ENCODE measurements around the gene ADGRB3. TPM values are rescaled to one million over a fixed set of nuclear protein-coding genes. Genes with fewer than 3 reads are reported as not detected.
"Not testable (repeated sequence)": the region's sequence is repeated elsewhere in the genome, so short reads cannot be mapped to it uniquely, and the experiment has no call there.

The ADGRB3 gene
- total RNA-seq, 1 donor from 2014 or later, result 14.9 TPM

- H3K27ac Mint-ChIP-seq, result no peak overlapping the region
- no peaks in the 10 kb centered on the region for H3K4me1 Mint-ChIP-seq
- DNase-seq (ENCODE audit: low spot score in 2 of 2, unreplicated experiment in 2 of 2), result no peak
- H3K36me3 Mint-ChIP-seq, result no peaks in the 10 kb centered on the region
- no peaks in the 10 kb centered on the region for H3K27me3 Mint-ChIP-seq (ENCODE audit: low read depth)
- TF ChIP-seq CTCF (IDR thresholded peaks at IDR 0.05; ENCODE audit: unreplicated experiment), result no peak
- no peak overlapping the region for H3K4me3 Mint-ChIP-seq
- H3K9me3 Mint-ChIP-seq, result no peaks in the 10 kb centered on the region
Observed at GRCh38 chr6:69279805-69280204, 644.7 kb downstream of the ADGRB3 start.

GRCh38 chr6:69280858-69281257 is 645.8 kb downstream of the ADGRB3 start:
- no peak overlapping the region for H3K27ac Mint-ChIP-seq
- TF ChIP-seq CTCF (IDR thresholded peaks at IDR 0.05; ENCODE audit: unreplicated experiment), result no peak
- H3K36me3 Mint-ChIP-seq, result no peaks in the 10 kb centered on the region
- no peak overlapping the region for H3K4me3 Mint-ChIP-seq
- no peaks in the 10 kb centered on the region for H3K9me3 Mint-ChIP-seq
- DNase-seq (ENCODE audit: low spot score in 2 of 2, unreplicated experiment in 2 of 2), result no peak
- no peaks in the 10 kb centered on the region for H3K27me3 Mint-ChIP-seq (ENCODE audit: low read depth)
- H3K4me1 Mint-ChIP-seq, result no peaks in the 10 kb centered on the region

- no peak for DNase-seq (ENCODE audit: low spot score in 2 of 2, unreplicated experiment in 2 of 2)
- no peaks in the 10 kb centered on the region for H3K9me3 Mint-ChIP-seq
- no peaks in the 10 kb centered on the region for H3K27me3 Mint-ChIP-seq (ENCODE audit: low read depth)
- H3K27ac Mint-ChIP-seq, result no peak overlapping the region
- TF ChIP-seq CTCF (IDR thresholded peaks at IDR 0.05; ENCODE audit: unreplicated experiment), result no peak
- H3K36me3 Mint-ChIP-seq, result no peaks in the 10 kb centered on the region
- H3K4me3 Mint-ChIP-seq, result no peak overlapping the region
- no peaks in the 10 kb centered on the region for H3K4me1 Mint-ChIP-seq
Observed at GRCh38 chr6:69284176-69284730, 649.2 kb downstream of the ADGRB3 start.

GRCh38 chr6:69285054-69285453 is 650.0 kb downstream of the ADGRB3 start:
- Mint-ChIP-seq H3K4me1 (no peaks in the 10 kb centered on the region), H3K4me3 (no peak overlapping the region), H3K36me3 (no peaks in the 10 kb centered on the region), H3K27me3 (ENCODE audit: low read depth) (no peaks in the 10 kb centered on the region), H3K9me3 (no peaks in the 10 kb centered on the region), H3K27ac (no peak overlapping the region)
- no peak for TF ChIP-seq CTCF (IDR thresholded peaks at IDR 0.05; ENCODE audit: unreplicated experiment)
- no peak for DNase-seq (ENCODE audit: low spot score in 2 of 2, unreplicated experiment in 2 of 2)

GRCh38 chr6:69286331-69286730 is 651.2 kb downstream of the ADGRB3 start:
- no peak for TF ChIP-seq CTCF (IDR thresholded peaks at IDR 0.05; ENCODE audit: unreplicated experiment)
- no peaks in the 10 kb centered on the region for H3K9me3 Mint-ChIP-seq
- no peaks in the 10 kb centered on the region for H3K36me3 Mint-ChIP-seq
- H3K27me3 Mint-ChIP-seq (ENCODE audit: low read depth), result no peaks in the 10 kb centered on the region
- no peak overlapping the region for H3K27ac Mint-ChIP-seq
- H3K4me3 Mint-ChIP-seq, result no peak overlapping the region
- H3K4me1 Mint-ChIP-seq, result no peaks in the 10 kb centered on the region
- no peak for DNase-seq (ENCODE audit: low spot score in 2 of 2, unreplicated experiment in 2 of 2)

GRCh38 chr6:69288198-69288597 is 653.1 kb downstream of the ADGRB3 start:
- not testable (repeated sequence) for H3K9me3 Mint-ChIP-seq; H3K27ac Mint-ChIP-seq; H3K36me3 Mint-ChIP-seq; DNase-seq (ENCODE audit: low spot score in 2 of 2, unreplicated experiment in 2 of 2); H3K4me1 Mint-ChIP-seq; H3K27me3 Mint-ChIP-seq (ENCODE audit: low read depth); H3K4me3 Mint-ChIP-seq

Data from mesothelial cell of epicardium (in vitro differentiated cells).